ENCODE measurements around the gene MYO5C. TPM values are rescaled to one million over a fixed set of nuclear protein-coding genes. Genes with fewer than 3 reads are reported as not detected.

The MYO5C gene
- total RNA-seq, 1 donor from 2014 or later = 22.9 TPM

- H3K27me3 Mint-ChIP-seq (ENCODE audit: unreplicated experiment) = peaks cover 4% of the 10 kb centered on the region
- peaks cover 15% of the 10 kb centered on the region for H3K36me3 Mint-ChIP-seq (ENCODE audit: low read depth, unreplicated experiment)
- no peak for TF ChIP-seq CTCF (IDR thresholded peaks at IDR 0.05; ENCODE audit: unreplicated experiment)
- no peak overlapping the region for H3K27ac Mint-ChIP-seq (ENCODE audit: unreplicated experiment)
- peaks cover 47% of the 10 kb centered on the region for H3K4me1 Mint-ChIP-seq (ENCODE audit: unreplicated experiment)
- DNase-seq (ENCODE audit: low spot score) = no peak
- no peak overlapping the region for H3K4me3 Mint-ChIP-seq (ENCODE audit: unreplicated experiment)
- H3K9me3 Mint-ChIP-seq (ENCODE audit: unreplicated experiment) = no peaks in the 10 kb centered on the region
These were observed 37.1 kb downstream of the MYO5C start for GRCh38 chr15:52258461-52258860.

- H3K27me3 Mint-ChIP-seq (ENCODE audit: unreplicated experiment) = peaks cover 4% of the 10 kb centered on the region
These were observed 37.9 kb downstream of the MYO5C start for GRCh38 chr15:52257734-52258062.

GRCh38 chr15:52256930-52257733 lies 38.5 kb downstream of the MYO5C start:
- Mint-ChIP-seq H3K4me1 (ENCODE audit: unreplicated experiment) (peaks cover 33% of the 10 kb centered on the region), H3K27me3 (ENCODE audit: unreplicated experiment) (peaks cover 4% of the 10 kb centered on the region), H3K9me3 (ENCODE audit: unreplicated experiment) (no peaks in the 10 kb centered on the region), H3K36me3 (ENCODE audit: low read depth, unreplicated experiment) (peaks cover 7% of the 10 kb centered on the region), H3K4me3 (ENCODE audit: unreplicated experiment) (no peak overlapping the region), H3K27ac (ENCODE audit: unreplicated experiment) (no peak overlapping the region)
- TF ChIP-seq CTCF (IDR thresholded peaks at IDR 0.05; ENCODE audit: unreplicated experiment) = no peak
- DNase-seq (ENCODE audit: low spot score) = no peak

More at GRCh38 chr15:52257734-52258062, 37.9 kb downstream of the MYO5C start:
- no peak for DNase-seq (ENCODE audit: low spot score)
- H3K9me3 Mint-ChIP-seq (ENCODE audit: unreplicated experiment) = no peaks in the 10 kb centered on the region
- no peak overlapping the region for H3K4me3 Mint-ChIP-seq (ENCODE audit: unreplicated experiment)
- no peak for TF ChIP-seq CTCF (IDR thresholded peaks at IDR 0.05; ENCODE audit: unreplicated experiment)
- peaks cover 8% of the 10 kb centered on the region for H3K36me3 Mint-ChIP-seq (ENCODE audit: low read depth, unreplicated experiment)
- no peak overlapping the region for H3K27ac Mint-ChIP-seq (ENCODE audit: unreplicated experiment)
- H3K4me1 Mint-ChIP-seq (ENCODE audit: unreplicated experiment) = peaks cover 39% of the 10 kb centered on the region

- peak; percentile 96 for TF ChIP-seq CTCF (IDR thresholded peaks at IDR 0.05; ENCODE audit: unreplicated experiment)
- H3K4me3 Mint-ChIP-seq (ENCODE audit: unreplicated experiment) = no peak overlapping the region
- H3K27ac Mint-ChIP-seq (ENCODE audit: unreplicated experiment) = no peak overlapping the region
- H3K4me1 Mint-ChIP-seq (ENCODE audit: unreplicated experiment) = peaks cover 26% of the 10 kb centered on the region
- peaks cover 4% of the 10 kb centered on the region for H3K27me3 Mint-ChIP-seq (ENCODE audit: unreplicated experiment)
- DNase-seq (ENCODE audit: low spot score) = peak; percentile 69
- peaks cover 7% of the 10 kb centered on the region for H3K36me3 Mint-ChIP-seq (ENCODE audit: low read depth, unreplicated experiment)
- H3K9me3 Mint-ChIP-seq (ENCODE audit: unreplicated experiment) = no peaks in the 10 kb centered on the region
These were observed 39.2 kb downstream of the MYO5C start for GRCh38 chr15:52256366-52256765.

- Mint-ChIP-seq H3K36me3 (ENCODE audit: low read depth, unreplicated experiment) (peaks cover 7% of the 10 kb centered on the region), H3K4me1 (ENCODE audit: unreplicated experiment) (peaks cover 24% of the 10 kb centered on the region), H3K9me3 (ENCODE audit: unreplicated experiment) (no peaks in the 10 kb centered on the region), H3K27ac (ENCODE audit: unreplicated experiment) (no peak overlapping the region), H3K4me3 (ENCODE audit: unreplicated experiment) (peak overlapping the region; percentile 2), H3K27me3 (ENCODE audit: unreplicated experiment) (peaks cover 4% of the 10 kb centered on the region)
- no peak for TF ChIP-seq CTCF (IDR thresholded peaks at IDR 0.05; ENCODE audit: unreplicated experiment)
- no peak for DNase-seq (ENCODE audit: low spot score)
These were observed 39.7 kb downstream of the MYO5C start for GRCh38 chr15:52255935-52256334.
